HG03175 (cell line): ENCODE data around the gene NR2E3.
"Not testable (repeated sequence)": the region's sequence is repeated elsewhere in the genome, so short reads cannot be mapped to it uniquely, and the experiment has no call there.

ENCODE experiments used
- ATAC-seq: cut with Tn5 transposase; IDR thresholded peaks from one replicate; pipeline ENCODE4 v1.9.1; 2021; ENCODE audit warnings: mild to moderate bottlenecking, moderate library complexity; ENCODE audit not compliant: unreplicated experiment

Gene NR2E3

DNA sequence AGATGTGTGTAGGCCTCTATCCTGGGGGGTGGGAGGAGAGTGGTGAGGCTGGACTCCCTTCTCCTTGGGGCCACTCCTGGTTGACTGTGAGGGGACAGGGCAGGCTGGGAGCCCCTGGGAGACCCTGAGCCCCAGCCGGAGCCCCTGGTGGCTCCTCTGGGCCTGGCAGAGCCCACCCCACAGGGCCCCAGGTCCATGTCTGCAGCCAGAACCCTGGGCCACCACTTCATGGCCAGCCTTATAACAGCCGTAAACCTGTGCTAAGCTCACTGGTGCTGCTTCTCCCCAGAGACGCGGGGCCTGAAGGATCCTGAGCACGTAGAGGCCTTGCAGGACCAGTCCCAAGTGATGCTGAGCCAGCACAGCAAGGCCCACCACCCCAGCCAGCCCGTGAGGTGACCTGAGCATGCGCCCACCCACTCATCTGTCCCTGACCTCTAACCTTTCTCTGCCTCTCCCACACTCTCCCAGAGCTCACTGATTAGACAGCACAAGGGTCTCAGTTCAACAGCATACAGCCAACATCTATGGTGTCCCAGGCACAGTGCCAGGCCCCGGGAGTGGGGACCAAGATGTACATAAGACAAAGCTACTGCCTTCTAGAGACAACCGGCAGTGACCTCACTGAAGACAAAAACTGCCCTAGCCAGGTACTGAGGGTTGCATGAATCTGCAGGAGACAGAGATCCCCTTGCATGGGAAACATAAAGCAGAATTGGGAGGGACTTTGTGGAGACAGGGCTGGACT is 3.5 kb downstream of the NR2E3 start:
- ATAC-seq = no peak

GRCh38 chr15:71815301-71815700 is 4.9 kb downstream of the NR2E3 start:
- ATAC-seq = no peak

DNA sequence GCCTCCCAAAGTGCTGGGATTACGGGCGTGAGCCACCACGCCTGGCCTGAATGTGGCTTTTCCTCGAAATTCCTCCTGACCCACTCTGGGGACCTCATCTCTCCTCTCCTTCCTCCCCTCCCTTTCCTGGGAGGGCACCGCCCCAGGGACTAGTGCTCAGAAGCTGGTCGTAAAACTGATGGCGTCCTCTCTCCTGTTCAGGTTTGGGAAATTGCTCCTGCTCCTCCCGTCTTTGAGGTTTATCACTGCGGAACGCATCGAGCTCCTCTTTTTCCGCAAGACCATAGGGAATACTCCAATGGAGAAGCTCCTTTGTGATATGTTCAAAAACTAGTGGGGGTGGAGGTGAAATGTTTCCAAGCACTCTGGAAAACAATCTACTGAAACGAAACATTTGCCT is 7.0 kb downstream of the NR2E3 start:
- ATAC-seq = no peak

GRCh38 chr15:71820127-71820526 is 9.8 kb downstream of the NR2E3 start:
- no peak for ATAC-seq

DNA sequence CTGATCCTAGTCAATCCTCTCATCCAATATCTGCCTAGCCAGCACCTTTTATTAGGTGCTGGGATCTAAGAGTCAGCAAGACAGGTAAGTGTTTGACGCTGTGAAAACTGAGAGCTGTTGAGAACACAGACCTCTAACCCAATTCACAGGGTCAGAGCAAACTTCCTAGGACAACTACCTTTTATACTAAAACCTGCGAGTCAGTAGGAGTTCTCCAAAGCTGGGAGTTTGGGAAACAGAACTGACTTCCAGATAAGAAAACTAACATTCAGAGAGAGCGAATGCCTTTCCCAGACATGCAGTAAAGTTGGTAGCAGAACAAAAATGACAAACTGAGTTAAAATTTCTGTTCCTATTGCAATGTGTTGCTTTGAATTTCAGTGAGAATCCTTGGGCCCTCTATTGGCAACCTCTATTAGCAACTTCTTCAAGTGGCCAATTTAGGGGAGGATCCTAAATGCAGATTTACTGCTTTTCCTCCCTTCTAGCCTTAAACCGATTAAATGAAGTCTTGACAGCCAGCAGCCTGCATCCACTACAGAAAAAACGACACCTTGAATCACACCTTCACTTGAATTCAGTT is 11.3 kb downstream of the NR2E3 start:
- ATAC-seq = no peak

- no peak for ATAC-seq
Measured at GRCh38 chr15:71822890-71823630, 12.7 kb downstream of the NR2E3 start.

- no peak for ATAC-seq
Measured at GRCh38 chr15:71823801-71824200, 13.4 kb downstream of the NR2E3 start.

DNA sequence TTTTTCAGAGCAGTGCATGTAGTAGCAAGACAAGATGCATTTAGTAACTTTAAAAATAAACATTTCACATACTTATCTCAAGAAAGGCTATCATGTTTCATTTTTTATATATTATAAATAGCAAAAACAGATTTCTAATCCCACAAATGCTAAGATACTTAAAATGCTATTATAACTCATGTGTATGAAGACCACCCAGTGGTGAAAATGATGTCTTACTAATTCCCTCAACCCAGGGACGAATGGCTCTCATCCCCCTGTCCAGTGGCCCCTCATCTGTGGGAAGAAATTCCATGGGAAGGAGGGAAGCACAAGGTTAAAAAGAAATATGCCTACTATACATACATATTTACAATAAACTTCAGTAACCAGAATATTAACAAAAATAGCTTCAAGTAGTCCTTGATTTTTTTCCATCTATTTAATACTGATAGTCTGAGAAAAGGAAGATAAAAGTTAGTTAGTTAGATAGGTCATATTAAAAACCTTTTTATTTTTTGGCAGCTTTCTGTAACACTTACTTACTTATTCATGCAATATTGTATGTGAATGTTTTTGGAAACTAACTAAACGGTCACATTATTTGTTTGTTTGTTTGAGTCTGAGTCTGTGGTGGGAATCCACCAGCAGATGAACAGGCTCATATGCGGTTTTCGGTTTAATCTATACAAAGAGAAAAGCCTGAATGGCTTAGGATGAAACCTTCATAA is 14.8 kb downstream of the NR2E3 start:
- no peak for ATAC-seq

DNA sequence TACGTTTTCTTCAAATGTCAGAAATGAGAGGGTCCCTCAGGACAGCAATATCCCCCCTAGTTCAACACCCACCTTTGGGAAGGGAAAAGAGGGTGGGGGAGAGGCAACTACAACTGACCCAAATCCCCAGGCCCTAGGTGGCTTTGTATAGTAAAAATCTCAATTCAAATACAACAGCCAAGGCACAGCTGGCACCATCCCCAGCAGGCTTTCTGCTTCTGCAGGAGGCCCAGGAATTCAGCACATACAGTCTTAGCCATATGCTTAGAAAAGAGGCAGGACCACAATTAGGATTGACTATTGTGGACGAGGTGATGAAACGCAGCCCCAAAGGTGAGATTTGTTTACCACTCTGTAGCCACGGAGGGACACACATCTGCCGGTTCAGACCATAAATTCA is 15.8 kb downstream of the NR2E3 start:
- no peak for ATAC-seq

GRCh38 chr15:71830981-71831380 is 20.6 kb downstream of the NR2E3 start:
- ATAC-seq = no peak

DNA sequence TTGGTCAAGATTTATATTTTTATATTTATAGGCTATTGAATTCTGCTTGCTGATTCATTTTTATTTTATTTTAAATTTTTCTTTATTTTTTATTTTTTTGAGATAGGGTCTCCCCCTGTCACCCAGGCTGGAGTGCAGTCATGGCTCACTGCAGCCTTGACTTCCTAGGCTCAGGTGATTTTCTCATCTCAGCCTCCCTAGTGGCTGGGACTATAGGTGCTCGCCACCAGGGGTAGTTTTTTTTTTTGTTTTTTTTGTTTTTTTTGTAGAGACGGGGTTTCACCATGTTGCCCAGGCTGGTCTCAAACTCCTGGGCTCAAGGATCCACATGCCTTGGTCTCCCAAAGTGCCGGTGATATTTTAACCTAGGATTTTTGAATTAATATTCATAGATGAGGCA is 31.2 kb downstream of the NR2E3 start:
- no peak for ATAC-seq

DNA sequence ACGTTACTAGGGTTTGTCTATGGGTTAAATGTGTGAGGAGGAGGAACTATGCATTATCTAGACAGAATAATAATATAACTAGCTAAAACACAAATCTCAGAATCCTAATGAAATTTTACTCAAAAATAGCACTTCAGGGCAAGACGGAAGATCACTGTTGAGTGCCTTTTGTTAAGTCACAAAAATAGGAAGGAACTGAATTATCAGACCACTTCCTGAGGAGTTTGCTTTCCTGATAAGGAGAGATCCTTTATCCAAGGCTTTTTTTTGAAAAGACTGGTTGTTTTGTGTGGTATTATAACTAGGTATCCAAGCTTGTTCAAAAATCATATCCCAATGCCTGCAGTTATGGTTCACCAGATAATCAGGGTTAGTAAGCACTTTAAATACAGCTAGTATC is 34.6 kb downstream of the NR2E3 start:
- ATAC-seq = no peak

- ATAC-seq = no peak
Measured at GRCh38 chr15:71853543-71853942, 43.2 kb downstream of the NR2E3 start.

GRCh38 chr15:71858232-71858631 is 47.9 kb downstream of the NR2E3 start:
- ATAC-seq = not testable (repeated sequence)
